A673 (cell line): ENCODE results near the gene PNPLA5.

Source experiments
- CTCF ChIP-seq: fragments of 300-800, 200-600 bp; sonication (generic); conservative IDR thresholded peaks from 2 replicates; pipeline ENCODE4 v1.5.1; 2017; ENCODE audit warnings: low read depth, mild to moderate bottlenecking, antibody characterized with exemption, low read length, moderate library complexity, mixed read lengths
- EZH2 ChIP-seq: fragments of 200-600 bp; sonication (generic); IDR thresholded peaks from 2 replicates; pipeline ENCODE4 v1.6.1; 2017; ENCODE audit warnings: borderline replicate concordance, low read depth, mild to moderate bottlenecking, mixed read lengths, antibody characterized with exemption, low read length; ENCODE audit not compliant: poor library complexity, severe bottlenecking

- TF ChIP-seq CTCF (no peak), EZH2 (no peak)
Measured at GRCh38 chr22:43862882-43863202, 29.0 kb downstream of the PNPLA5 start.
